AG04450 (cell line): ENCODE results near the gene DHODH. TPM values are rescaled to one million over a fixed set of nuclear protein-coding genes. Genes with fewer than 3 reads are reported as not detected.

ENCODE experiments used
- CTCF ChIA-PET: fragments of 300-600, 350-600 bp; formaldehyde crosslinking; extraction: SDS; loops from one replicate; lab custom pipeline; 2022; ENCODE audit warnings: antibody characterized with exemption, inconsistent platforms; lab: Charles Lee
- POLR2A ChIA-PET: fragments of 350-600 bp; formaldehyde crosslinking; extraction: SDS; loops from one replicate; lab custom pipeline; 2021; ENCODE audit warnings: antibody characterized with exemption, inconsistent platforms; lab: Yijun Ruan, JAX
- DNase-seq: peaks from one replicate; pipeline ENCODE4 v3.0.0-alpha.2; 2011; ENCODE audit warnings: low read depth, low spot score
- H3K27ac ChIP-seq: one replicate; pipeline ENCODE4 v1.5.1; 2012; ENCODE audit warnings: low read depth, low read length, control low read depth
- H3K27me3 ChIP-seq: one replicate; pipeline ENCODE4 v1.6.0; 2012; ENCODE audit warnings: low read length; ENCODE audit not compliant: control insufficient read depth, insufficient read depth
- H3K4me3 ChIP-seq: 2 replicates; pipeline ENCODE4 v1.5.1; 2011; ENCODE audit warnings: mild to moderate bottlenecking, low read depth, low read length, control low read depth
- H3K9me3 ChIP-seq: 2 replicates; pipeline ENCODE4 v1.5.1; 2012; ENCODE audit warnings: low read length; ENCODE audit not compliant: control insufficient read depth, insufficient read depth
- polyA plus RNA-seq: library from polyadenylated mRNA; depleted of rRNA; stranded (reverse); fragments of >200 nt; gene quantifications from 2 replicates; pipeline ENCODE4 v1.2.3, GENCODE V29; 2011
- TF ChIP-seq, protein P1 (sequence below): IDR thresholded peaks from 2 replicates; pipeline ENCODE4 v1.5.1; 2011; ENCODE audit warnings: low read depth, low read length, control low read depth, inconsistent platforms

The DHODH gene
- polyA plus RNA-seq, 1 experiment, result 3.6 TPM

DNA sequence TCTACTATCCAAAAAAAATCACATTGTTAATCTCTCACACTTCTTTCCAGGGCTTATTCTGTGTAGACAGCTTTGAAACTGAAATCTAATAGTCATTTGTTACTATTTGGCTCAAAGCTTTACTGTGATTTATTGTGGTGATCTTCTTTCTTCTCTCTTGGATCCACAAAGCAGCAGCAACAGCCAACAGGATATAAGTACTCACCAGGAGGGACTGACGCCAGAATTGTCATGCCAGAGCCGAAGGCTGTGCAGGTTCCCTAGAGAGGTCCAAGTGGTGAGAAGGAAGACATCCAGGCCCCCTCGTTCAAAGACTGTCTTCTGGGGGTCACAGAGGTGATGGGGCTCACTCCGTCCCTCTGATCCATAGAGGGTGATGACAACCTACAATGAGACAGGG, 41.6 kb upstream of the DHODH start:
- CTCF ChIA-PET, result interaction anchor here (0.7 kb wide), 1 partner anchor 113 kb away, joined by 4 read pairs; no protein-coding TSS in a partner anchor
- H3K27me3 ChIP-seq, result peaks cover 6% of the 10 kb centered on the region
- TF ChIP-seq, protein P1, sequence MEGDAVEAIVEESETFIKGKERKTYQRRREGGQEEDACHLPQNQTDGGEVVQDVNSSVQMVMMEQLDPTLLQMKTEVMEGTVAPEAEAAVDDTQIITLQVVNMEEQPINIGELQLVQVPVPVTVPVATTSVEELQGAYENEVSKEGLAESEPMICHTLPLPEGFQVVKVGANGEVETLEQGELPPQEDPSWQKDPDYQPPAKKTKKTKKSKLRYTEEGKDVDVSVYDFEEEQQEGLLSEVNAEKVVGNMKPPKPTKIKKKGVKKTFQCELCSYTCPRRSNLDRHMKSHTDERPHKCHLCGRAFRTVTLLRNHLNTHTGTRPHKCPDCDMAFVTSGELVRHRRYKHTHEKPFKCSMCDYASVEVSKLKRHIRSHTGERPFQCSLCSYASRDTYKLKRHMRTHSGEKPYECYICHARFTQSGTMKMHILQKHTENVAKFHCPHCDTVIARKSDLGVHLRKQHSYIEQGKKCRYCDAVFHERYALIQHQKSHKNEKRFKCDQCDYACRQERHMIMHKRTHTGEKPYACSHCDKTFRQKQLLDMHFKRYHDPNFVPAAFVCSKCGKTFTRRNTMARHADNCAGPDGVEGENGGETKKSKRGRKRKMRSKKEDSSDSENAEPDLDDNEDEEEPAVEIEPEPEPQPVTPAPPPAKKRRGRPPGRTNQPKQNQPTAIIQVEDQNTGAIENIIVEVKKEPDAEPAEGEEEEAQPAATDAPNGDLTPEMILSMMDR, result no peak
- H3K9me3 ChIP-seq, result no peaks in the 10 kb centered on the region
- no peak for DNase-seq
- H3K27ac ChIP-seq, result no peak overlapping the region
- POLR2A ChIA-PET, result no interaction called here
- no peak overlapping the region for H3K4me3 ChIP-seq

GRCh38 chr16:71969353-71969752, 39.2 kb upstream of the DHODH start:
- no peak for DNase-seq
- Histone ChIP-seq H3K9me3 (no peaks in the 10 kb centered on the region), H3K4me3 (no peak overlapping the region), H3K27ac (no peak overlapping the region), H3K27me3 (peaks cover 6% of the 10 kb centered on the region)
- ChIA-PET CTCF (interaction anchor here (0.6 kb wide), 1 partner anchor 8 kb away, joined by 3 read pairs; no protein-coding TSS in a partner anchor), POLR2A (no interaction called here)
- TF ChIP-seq, protein P1, result no peak

- POLR2A ChIA-PET, result no interaction called here
These were observed 37.0 kb upstream of the DHODH start for GRCh38 chr16:71971571-71971970.

DNA sequence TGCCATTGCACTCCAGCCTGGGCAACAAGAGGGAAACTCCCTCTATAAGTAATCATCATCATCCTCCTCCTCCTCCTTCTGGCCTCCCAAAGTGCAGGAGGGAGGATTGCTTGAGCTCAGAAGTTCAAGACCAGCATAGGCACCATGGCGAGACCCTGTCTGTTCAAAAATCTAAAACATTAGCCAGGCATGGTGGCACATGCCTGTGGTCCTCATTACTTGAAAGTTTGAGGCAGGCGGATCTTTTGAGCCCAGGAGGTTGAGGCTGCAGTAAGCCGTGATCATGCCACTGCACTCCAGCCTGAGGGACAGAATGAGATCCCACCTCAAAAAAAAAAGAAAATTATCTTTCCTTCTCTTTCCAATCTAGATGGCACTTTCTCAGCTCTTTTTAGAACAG, 36.2 kb upstream of the DHODH start:
- POLR2A ChIA-PET, result no interaction called here
- peaks cover 2% of the 10 kb centered on the region for H3K27me3 ChIP-seq
- CTCF ChIA-PET, result interaction anchor here (1.0 to 6.5 kb wide), 2 partner anchors 9 to 11 kb away, joined by 3 to 26 read pairs; no protein-coding TSS in a partner anchor
- TF ChIP-seq, protein P1, result no peak
- no peak overlapping the region for H3K27ac ChIP-seq
- DNase-seq, result no peak
- no peak overlapping the region for H3K4me3 ChIP-seq
- H3K9me3 ChIP-seq, result no peaks in the 10 kb centered on the region

More at GRCh38 chr16:71971571-71971970, 37.0 kb upstream of the DHODH start:
- CTCF ChIA-PET, result interaction anchor here (6.5 kb wide), 1 partner anchor 10 kb away, joined by 26 read pairs; no protein-coding TSS in a partner anchor
- no peak for DNase-seq
- Histone ChIP-seq H3K9me3 (no peaks in the 10 kb centered on the region), H3K27ac (no peak overlapping the region), H3K4me3 (no peak overlapping the region), H3K27me3 (peaks cover 5% of the 10 kb centered on the region)
- TF ChIP-seq, protein P1, result no peak

- TF ChIP-seq, protein P1, result no peak
- Histone ChIP-seq H3K27ac (no peak overlapping the region), H3K9me3 (no peaks in the 10 kb centered on the region), H3K4me3 (no peak overlapping the region), H3K27me3 (peaks cover 2% of the 10 kb centered on the region)
- POLR2A ChIA-PET, result no interaction called here
- no peak for DNase-seq
- CTCF ChIA-PET, result interaction anchor here (1.0 to 6.5 kb wide), 2 partner anchors 8 to 12 kb away, joined by 3 to 26 read pairs; no protein-coding TSS in a partner anchor
These were observed 35.5 kb upstream of the DHODH start for GRCh38 chr16:71973001-71973400.
